IMR-90 (cell line): Measurements from ENCODE around the gene PDZD2. TPM values are rescaled to one million over a fixed set of nuclear protein-coding genes. Genes with fewer than 3 reads are reported as not detected.
"Not testable (repeated sequence)": the region's sequence is repeated elsewhere in the genome, so short reads cannot be mapped to it uniquely, and the experiment has no call there.

Experiments used
- ATAC-seq: fragments of 200-7000 bp; cut with Tn5 transposase; 2 replicates; pipeline ENCODE4 v1.9.1; 2020; ENCODE audit warnings: low read depth, mild to moderate bottlenecking, moderate library complexity
- BruUV-seq: library from RNA; stranded (reverse); fragments of 400-500 nt; replicated peaks from 2 replicates; lab custom pipeline; 2021; lab: Mats Ljungman, UMichigan
- CTCF ChIA-PET: fragments of 300-600 bp; formaldehyde crosslinking; extraction: SDS; loops from one replicate; lab custom pipeline; 2021; ENCODE audit warnings: antibody characterized with exemption; lab: Yijun Ruan, JAX
- POLR2A ChIA-PET: fragments of 300-600 bp; sonication (Branson Sonifier 250); formaldehyde crosslinking; loops from one replicate; lab custom pipeline; 2022; ENCODE audit warnings: antibody characterized with exemption; ENCODE audit not compliant: unreplicated experiment; lab: Charles Lee
- DNase-seq: peaks from one replicate; pipeline ENCODE4 v3.0.0; 2013
- H2AFZ ChIP-seq: replicated peaks from 2 replicates; pipeline ENCODE3; 2013; ENCODE audit warnings: low read length, mild to moderate bottlenecking; ENCODE audit not compliant: poor library complexity
- H2AK5ac ChIP-seq: 2 replicates; pipeline ENCODE4 v1.6.1; 2013; ENCODE audit warnings: low read depth, low read length, inconsistent platforms
- H2AK9ac ChIP-seq: replicated peaks from 2 replicates; pipeline ENCODE3; 2013; ENCODE audit warnings: mild to moderate bottlenecking, low read depth, low read length, moderate library complexity; ENCODE audit not compliant: poor library complexity
- H2BK120ac ChIP-seq: 2 replicates; pipeline ENCODE4 v1.6.1; 2013; ENCODE audit warnings: low read depth, low read length, inconsistent platforms
- H2BK15ac ChIP-seq: 3 replicates; pipeline ENCODE4 v1.6.1; 2013; ENCODE audit warnings: low read depth, low read length, inconsistent platforms
- H2BK20ac ChIP-seq: 2 replicates; pipeline ENCODE4 v1.6.1; 2013; ENCODE audit warnings: low read depth, mild to moderate bottlenecking, inconsistent platforms, low read length, moderate library complexity
- H2BK5ac ChIP-seq: 2 replicates; pipeline ENCODE4 v1.6.1; 2013; ENCODE audit warnings: mild to moderate bottlenecking, low read depth, low read length, inconsistent platforms; ENCODE audit not compliant: poor library complexity, severe bottlenecking
- H3K14ac ChIP-seq: replicated peaks from 2 replicates; pipeline ENCODE4 v1.6.1; 2013; ENCODE audit warnings: low read depth, low read length, inconsistent platforms
- H3K18ac ChIP-seq: 2 replicates; pipeline ENCODE4 v1.6.1; 2013; ENCODE audit warnings: low read depth, low read length, control low read depth
- H3K23ac ChIP-seq: 2 replicates; pipeline ENCODE4 v1.6.1; 2013; ENCODE audit warnings: low read depth, low read length, inconsistent platforms
- H3K27ac ChIP-seq: 2 replicates; pipeline ENCODE4 v1.5.1; 2013; ENCODE audit warnings: mild to moderate bottlenecking, control low read depth, low read length; ENCODE audit not compliant: insufficient read depth
- H3K27me3 ChIP-seq: 2 replicates; pipeline ENCODE4 v1.6.1; 2013; ENCODE audit warnings: low read length; ENCODE audit not compliant: control insufficient read depth, insufficient read depth
- H3K36me3 ChIP-seq: 2 replicates; pipeline ENCODE4 v1.6.1; 2013; ENCODE audit warnings: low read length, mixed read lengths; ENCODE audit not compliant: control insufficient read depth, insufficient read depth
- H3K4ac ChIP-seq: 2 replicates; pipeline ENCODE4 v1.6.1; 2013; ENCODE audit warnings: low read depth, low read length, inconsistent platforms
- H3K4me1 ChIP-seq: 2 replicates; pipeline ENCODE4 v1.6.1; 2013; ENCODE audit warnings: low read length, mixed read lengths; ENCODE audit not compliant: control insufficient read depth, insufficient read depth
- H3K4me2 ChIP-seq: 2 replicates; pipeline ENCODE4 v1.6.1; 2013; ENCODE audit warnings: low read depth, mild to moderate bottlenecking, control low read depth, low read length, moderate library complexity
- H3K4me3 ChIP-seq: 2 replicates; pipeline ENCODE4 v1.5.1; 2013; ENCODE audit warnings: low read depth, mild to moderate bottlenecking, control low read depth, low read length, moderate library complexity; ENCODE audit not compliant: insufficient read depth
- H3K56ac ChIP-seq: 2 replicates; pipeline ENCODE4 v1.6.1; 2013; ENCODE audit warnings: low read length, inconsistent platforms; ENCODE audit not compliant: insufficient read depth; ENCODE audit errors: extremely low read depth
- H3K79me1 ChIP-seq, 2 experiments: 2 replicates each; pipeline ENCODE4 v1.6.1; 2013; ENCODE audit warnings: low read length in 2 of 2, inconsistent platforms in 1 of 2, low read depth in 1 of 2
- H3K9ac ChIP-seq: 2 replicates; pipeline ENCODE4 v1.6.1; 2013; ENCODE audit warnings: low read depth, low read length, control low read depth
- H3K9me1 ChIP-seq: 2 replicates; pipeline ENCODE4 v1.6.1; 2013; ENCODE audit warnings: low read length, inconsistent platforms; ENCODE audit not compliant: insufficient read depth
- H3K9me3 ChIP-seq: 2 replicates; pipeline ENCODE4 v1.6.1; 2013; ENCODE audit warnings: low read length; ENCODE audit not compliant: control insufficient read depth, insufficient read depth
- H4K20me1 ChIP-seq: 2 replicates; pipeline ENCODE4 v1.6.1; 2013; ENCODE audit warnings: low read length, inconsistent platforms; ENCODE audit not compliant: insufficient read depth
- H4K5ac ChIP-seq: 2 replicates; pipeline ENCODE4 v1.6.1; 2013; ENCODE audit warnings: mild to moderate bottlenecking, low read depth, low read length, control low read depth
- H4K8ac ChIP-seq, 2 experiments: 2 replicates each; pipeline ENCODE4 v1.6.1; 2013; ENCODE audit warnings: low read depth in 2 of 2, low read length in 2 of 2, control low read depth in 1 of 2, inconsistent platforms in 1 of 2
- H4K91ac ChIP-seq: 2 replicates; pipeline ENCODE4 v1.6.1; 2013; ENCODE audit warnings: low read depth, low read length, inconsistent platforms; ENCODE audit not compliant: insufficient read depth
- CEBPB ChIP-seq: IDR thresholded peaks from 2 replicates; pipeline ENCODE4 v1.6.1; 2012; ENCODE audit warnings: low read depth, low read length, improper control_type of control experiment
- MAZ ChIP-seq: IDR thresholded peaks from 2 replicates; pipeline ENCODE4 v1.6.1; 2012; ENCODE audit warnings: low read depth, mild to moderate bottlenecking, low read length, improper control_type of control experiment, moderate library complexity, borderline replicate concordance
- RCOR1 ChIP-seq: IDR thresholded peaks from 2 replicates; pipeline ENCODE4 v1.6.1; 2012; ENCODE audit warnings: mild to moderate bottlenecking, low read length, improper control_type of control experiment; ENCODE audit not compliant: insufficient replicate concordance
- WGBS, 2 experiments: methylation state at CpG; one replicate each; pipeline versions ENCODE4 v1.1.5 to v1.1.7; 2013; ENCODE audit warnings: missing lambda C conversion rate in 2 of 2; ENCODE audit not compliant: insufficient read length in 1 of 2; ENCODE audit errors: extremely low coverage in 2 of 2; 5-methylcytosine and 5-hydroxymethylcytosine counted together
- dilution Hi-C: fragments of 300-500 bp; cut with HindIII; formaldehyde crosslinking; loops from one replicate; pipeline ENCODE4 v1.14.3; 2018; ENCODE audit warnings: low sequenced_read_pairs; ENCODE audit not compliant: unreplicated experiment
- in situ Hi-C: fragments of 300-500 bp; cut with MboI; formaldehyde crosslinking; loops from 3 replicates; pipeline ENCODE4 v1.14.3; 2019; ENCODE audit warnings: low sequenced_read_pairs, inconsistent platforms, mixed read lengths
- intact Hi-C: fragments of 100-400 bp; cut with micrococcal nuclease; formaldehyde crosslinking; loops from 2 replicates; pipeline ENCODE4 v1.10.0; 2022
- polyA plus RNA-seq, 3 experiments: library from polyadenylated mRNA; depleted of rRNA; stranded (reverse); fragments of >200 nt; gene quantifications; 2 replicates each; pipeline ENCODE4 v1.2.3, GENCODE V29; 2012; ENCODE audit warnings: low replicate concordance in 1 of 3
- total RNA-seq: library from RNA; depleted of rRNA; stranded (reverse); fragments of >200 nt; gene quantifications from 2 replicates; pipeline ENCODE4 v1.2.3, GENCODE V29; 2012

PDZD2 gene
- total and polyA plus RNA-seq, 2 of the 4 experiments (the other 2 are of a cell fraction): under 0.01 to 0.02 TPM

- dilution Hi-C loops: no loop called here
- no peak overlapping the region for H2AK5ac ChIP-seq
Observed at GRCh38 chr5:31972558-31972957, 333.6 kb downstream of the PDZD2 start.

DNA sequence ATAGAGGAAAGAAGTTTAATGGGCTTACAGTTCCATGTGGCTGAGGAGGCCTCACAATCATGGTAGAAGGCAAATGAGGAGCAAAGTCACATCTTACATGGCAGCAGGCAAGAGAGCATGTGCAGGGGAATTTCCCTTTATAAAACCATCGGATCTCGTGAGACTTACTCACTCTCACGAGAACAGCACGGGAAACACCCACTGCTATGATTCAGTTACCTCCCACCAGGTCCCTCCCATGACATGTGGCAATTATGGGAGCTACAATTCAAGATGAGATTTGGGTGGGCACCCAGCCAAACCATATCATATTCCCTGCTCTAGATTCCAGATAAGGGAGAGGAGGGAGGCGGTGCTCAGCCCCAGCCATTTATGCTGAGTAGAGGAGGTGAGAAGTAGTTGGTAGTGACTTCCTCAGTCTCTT is 336.3 kb downstream of the PDZD2 start:
- H2AK9ac ChIP-seq, ATAC-seq, POLR2A ChIA-PET, H2BK15ac ChIP-seq, H2BK120ac ChIP-seq, H3K79me1 ChIP-seq, H3K27ac ChIP-seq, H3K9me1 ChIP-seq, H3K9ac ChIP-seq, H3K36me3 ChIP-seq, H3K18ac ChIP-seq, H4K5ac ChIP-seq, H2BK5ac ChIP-seq, intact Hi-C loops, H4K20me1 ChIP-seq, H4K8ac ChIP-seq, H2AK5ac ChIP-seq, H3K23ac ChIP-seq, CTCF ChIA-PET, DNase-seq, H4K91ac ChIP-seq, dilution Hi-C loops, BruUV-seq, in situ Hi-C loops, H3K4ac ChIP-seq, H3K9me3 ChIP-seq, H3K4me3 ChIP-seq, H3K56ac ChIP-seq, H3K4me1 ChIP-seq, H2BK20ac ChIP-seq, H3K4me2 ChIP-seq, H3K14ac ChIP-seq: not testable (repeated sequence)
- WGBS, 2 experiments: no CpG with 5 or more reads among the region's 5 CpGs
- Histone ChIP-seq H2AFZ (peak overlapping the region; percentile 32), H3K27me3 (peaks cover 22% of the 10 kb centered on the region)

More at GRCh38 chr5:31972558-31972957, 333.6 kb downstream of the PDZD2 start:
- H2AK9ac ChIP-seq: no peak overlapping the region
- no peak overlapping the region for H2BK20ac ChIP-seq
- no peak overlapping the region for H4K91ac ChIP-seq
- intact Hi-C loops: no loop called here
- ATAC-seq: no peak
- H3K4me3 ChIP-seq: no peak overlapping the region
- H3K9ac ChIP-seq: no peak overlapping the region
- H3K36me3 ChIP-seq: no peaks in the 10 kb centered on the region
- H3K27me3 ChIP-seq: peaks cover 29% of the 10 kb centered on the region
- no peaks in the 10 kb centered on the region for H3K79me1 ChIP-seq
- H3K18ac ChIP-seq: no peak overlapping the region
- H4K8ac ChIP-seq: no peak overlapping the region
- no peaks in the 10 kb centered on the region for H3K9me1 ChIP-seq
- no peak overlapping the region for H4K5ac ChIP-seq
- DNase-seq: no peak
- H3K23ac ChIP-seq: no peak overlapping the region
- BruUV-seq: no TSS peak
- H2AFZ ChIP-seq: no peak overlapping the region
- TF ChIP-seq CEBPB (no peak), MAZ (no peak), RCOR1 (no peak)
- POLR2A ChIA-PET: no interaction called here
- no peak overlapping the region for H2BK15ac ChIP-seq
- H3K4me1 ChIP-seq: no peaks in the 10 kb centered on the region
- H3K4ac ChIP-seq: no peak overlapping the region
- H3K9me3 ChIP-seq: no peaks in the 10 kb centered on the region
- no peak overlapping the region for H3K14ac ChIP-seq
- no peaks in the 10 kb centered on the region for H4K20me1 ChIP-seq
- CTCF ChIA-PET: interaction anchor here (0.6 kb wide), 2 partner anchors 20 to 109 kb away, joined by 3 to 4 read pairs; no protein-coding TSS in a partner anchor
- in situ Hi-C loops: no loop called here
- H3K4me2 ChIP-seq: no peak overlapping the region
- no peak overlapping the region for H2BK5ac ChIP-seq
- H3K56ac ChIP-seq: no peak overlapping the region
- H2BK120ac ChIP-seq: no peak overlapping the region
- no peak overlapping the region for H3K27ac ChIP-seq
